ENCODE data around the gene MACROH2A2. TPM values are rescaled to one million over a fixed set of nuclear protein-coding genes. Genes with fewer than 3 reads are reported as not detected.

MACROH2A2 gene
- total and polyA plus RNA-seq, 2 of the 4 experiments (the other 2 are of a cell fraction): 16.1 to 17.4 TPM

GRCh38 chr10:70092389-70092718 is 39.7 kb downstream of the MACROH2A2 start:
- ChIA-PET POLR2A (ENCODE audit: unreplicated experiment) (no interaction called here), CTCF (interaction anchor here (1.7 kb wide), 1 partner anchor 11 kb away, joined by 6 read pairs; no protein-coding TSS in a partner anchor)
- ATAC-seq (ENCODE audit: low read depth) (no peak), DNase-seq (no peak)
- no peak overlapping the region for H2BK120ac ChIP-seq (ENCODE audit: low read depth, low read length)
- no peak overlapping the region for H4K5ac ChIP-seq (ENCODE audit: low read depth, low read length)
- no peak overlapping the region for H4K8ac ChIP-seq (ENCODE audit: low read depth in 2 of 2, low read length in 2 of 2)
- no peak overlapping the region for H3K4me3 ChIP-seq (ENCODE audit: insufficient read depth, low read depth, low read length)
- no peaks in the 10 kb centered on the region for H3K79me1 ChIP-seq (ENCODE audit: low read depth in 1 of 2, low read length in 2 of 2)
- H4K20me1 ChIP-seq (ENCODE audit: insufficient read depth, low read length): no peaks in the 10 kb centered on the region
- H2AFZ ChIP-seq (replicated peaks; ENCODE audit: low read length, poor library complexity): no peak overlapping the region
- H3K9me1 ChIP-seq (ENCODE audit: insufficient read depth, low read length): peaks cover 2% of the 10 kb centered on the region; the same call in 1 of the 2 replicates
- H3K4me1 ChIP-seq (ENCODE audit: control insufficient read depth, insufficient read depth, low read length): no peaks in the 10 kb centered on the region
- TF ChIP-seq, protein P1, sequence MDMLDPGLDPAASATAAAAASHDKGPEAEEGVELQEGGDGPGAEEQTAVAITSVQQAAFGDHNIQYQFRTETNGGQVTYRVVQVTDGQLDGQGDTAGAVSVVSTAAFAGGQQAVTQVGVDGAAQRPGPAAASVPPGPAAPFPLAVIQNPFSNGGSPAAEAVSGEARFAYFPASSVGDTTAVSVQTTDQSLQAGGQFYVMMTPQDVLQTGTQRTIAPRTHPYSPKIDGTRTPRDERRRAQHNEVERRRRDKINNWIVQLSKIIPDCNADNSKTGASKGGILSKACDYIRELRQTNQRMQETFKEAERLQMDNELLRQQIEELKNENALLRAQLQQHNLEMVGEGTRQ (IDR thresholded peaks at IDR 0.05; ENCODE audit: low read depth, low read length): no peak
- TF ChIP-seq BHLHE40 (IDR thresholded peaks at IDR 0.05; ENCODE audit: low read depth, low read length) (no peak), POLR2A (IDR thresholded peaks at IDR 0.05; ENCODE audit: low read depth, low read length) (no peak)
- H3K27me3 ChIP-seq (ENCODE audit: control insufficient read depth, insufficient read depth, low read length): no peaks in the 10 kb centered on the region
- H3K36me3 ChIP-seq (ENCODE audit: control insufficient read depth, insufficient read depth, low read length): peaks cover 29% of the 10 kb centered on the region
- no peaks in the 10 kb centered on the region for H3K9me3 ChIP-seq (ENCODE audit: control insufficient read depth, insufficient read depth, low read length)
- H3K27ac ChIP-seq (ENCODE audit: insufficient read depth, low read length): no peak overlapping the region
- no peak overlapping the region for H2AK9ac ChIP-seq (replicated peaks; ENCODE audit: low read depth, low read length, poor library complexity)
- H3K14ac ChIP-seq (replicated peaks; ENCODE audit: low read depth, low read length): no peak overlapping the region
- in situ Hi-C loops (cut with MboI; ENCODE audit: low sequenced_read_pairs) (no loop called here), dilution Hi-C loops (cut with HindIII; ENCODE audit: low sequenced_read_pairs, unreplicated experiment) (no loop called here), intact Hi-C loops (cut with micrococcal nuclease) (no loop called here)
- H2BK5ac ChIP-seq (ENCODE audit: low read depth, low read length, poor library complexity, severe bottlenecking): no peak overlapping the region
- no peak overlapping the region for H4K91ac ChIP-seq (ENCODE audit: insufficient read depth, low read depth, low read length)
- no peak overlapping the region for H2BK15ac ChIP-seq (ENCODE audit: low read depth, low read length)
- no peak overlapping the region for H3K4ac ChIP-seq (ENCODE audit: low read depth, low read length)
- H2AK5ac ChIP-seq (ENCODE audit: low read depth, low read length): no peak overlapping the region
- WGBS, 2 experiments (ENCODE audit: extremely low coverage in 2 of 2, insufficient read length in 1 of 2): 100% methylated on average over 1 of the region's 7 CpGs; no CpG with 5 or more reads in 1 of the 2 experiments
- H3K56ac ChIP-seq (ENCODE audit: extremely low read depth, insufficient read depth, low read length): no peak overlapping the region
- H3K4me2 ChIP-seq (ENCODE audit: low read depth, low read length): no peak overlapping the region
- no peak overlapping the region for H3K9ac ChIP-seq (ENCODE audit: low read depth, low read length)
- no TSS peak for BruUV-seq (replicated peaks)
- H3K23ac ChIP-seq (ENCODE audit: low read depth, low read length): no peak overlapping the region
- H3K18ac ChIP-seq (ENCODE audit: low read depth, low read length): no peak overlapping the region
- H2BK20ac ChIP-seq (ENCODE audit: low read depth, low read length): no peak overlapping the region
